ENCODE measurements around the gene CATSPERZ.

Gene CATSPERZ

GRCh38 chr11:64263947-64264317, 36.2 kb upstream of the CATSPERZ start:
- DNase-seq (ENCODE audit: low read depth in 2 of 2, low spot score in 1 of 2) = no peak

- no peak for DNase-seq (ENCODE audit: low read depth in 2 of 2, low spot score in 1 of 2)
Measured at GRCh38 chr11:64264371-64264852, 35.7 kb upstream of the CATSPERZ start.

GRCh38 chr11:64265176-64266160, 34.7 kb upstream of the CATSPERZ start:
- no peak for DNase-seq (ENCODE audit: low read depth in 2 of 2, low spot score in 1 of 2)

- DNase-seq (ENCODE audit: low read depth in 2 of 2, low spot score in 1 of 2) = no peak
Measured at GRCh38 chr11:64266339-64266738, 33.8 kb upstream of the CATSPERZ start.

GRCh38 chr11:64267207-64267945, 32.8 kb upstream of the CATSPERZ start:
- no peak for DNase-seq (ENCODE audit: low read depth in 2 of 2, low spot score in 1 of 2)

GRCh38 chr11:64268025-64268892, 31.9 kb upstream of the CATSPERZ start:
- DNase-seq (ENCODE audit: low read depth in 2 of 2, low spot score in 1 of 2) = no peak

GRCh38 chr11:64268893-64269539, 31.1 kb upstream of the CATSPERZ start:
- no peak for DNase-seq (ENCODE audit: low read depth in 2 of 2, low spot score in 1 of 2)

GRCh38 chr11:64269540-64270220, 30.5 kb upstream of the CATSPERZ start:
- DNase-seq (ENCODE audit: low read depth in 2 of 2, low spot score in 1 of 2) = peak; percentile 93 to 95

- DNase-seq (ENCODE audit: low read depth in 2 of 2, low spot score in 1 of 2) = no peak
Measured at GRCh38 chr11:64275031-64275800, 24.9 kb upstream of the CATSPERZ start.

- DNase-seq (ENCODE audit: low read depth in 2 of 2, low spot score in 1 of 2) = no peak
Measured at GRCh38 chr11:64275841-64276240, 24.3 kb upstream of the CATSPERZ start.

GRCh38 chr11:64276653-64277431, 23.3 kb upstream of the CATSPERZ start:
- DNase-seq (ENCODE audit: low read depth in 2 of 2, low spot score in 1 of 2) = no peak

GRCh38 chr11:64278576-64279190, 21.5 kb upstream of the CATSPERZ start:
- DNase-seq (ENCODE audit: low read depth in 2 of 2, low spot score in 1 of 2) = no peak

GRCh38 chr11:64281957-64282770, 18.0 kb upstream of the CATSPERZ start:
- no peak for DNase-seq (ENCODE audit: low read depth in 2 of 2, low spot score in 1 of 2)

GRCh38 chr11:64283092-64283491, 17.1 kb upstream of the CATSPERZ start:
- no peak for DNase-seq (ENCODE audit: low read depth in 2 of 2, low spot score in 1 of 2)

- peak; percentile 82 to 88 for DNase-seq (ENCODE audit: low read depth in 2 of 2, low spot score in 1 of 2)
Measured at GRCh38 chr11:64284048-64284961, 15.9 kb upstream of the CATSPERZ start, which contains the start of gene BAD. Gene BAD, minus strand, starts transcription at chr11:64284665. Its CDS starts 297 bp downstream, at chr11:64284368.

Measured in stimulated activated CD8-positive, alpha-beta memory T cell treated with anti-CD3 and anti-CD28 coated beads, Interleukin-4, amount 100 ng/mL, for 1 hour (primary cell).